ENCODE data around the gene NELFB. TPM values are rescaled to one million over a fixed set of nuclear protein-coding genes. Genes with fewer than 3 reads are reported as not detected.
"Not testable (repeated sequence)": the region's sequence is repeated elsewhere in the genome, so short reads cannot be mapped to it uniquely, and the experiment has no call there.

The NELFB gene
- total RNA-seq, 1 experiment from 2014 or later = 40.5 TPM

- Mint-ChIP-seq H3K9me3 (ENCODE audit: unreplicated experiment) (no peaks in the 10 kb centered on the region), H3K4me1 (ENCODE audit: insufficient read depth, unreplicated experiment) (peaks cover 15% of the 10 kb centered on the region), H3K36me3 (ENCODE audit: insufficient read depth, unreplicated experiment) (peaks cover 45% of the 10 kb centered on the region), H3K4me3 (ENCODE audit: unreplicated experiment) (peak overlapping the region; percentile 80), H3K27ac (ENCODE audit: low read depth, unreplicated experiment) (peak overlapping the region; percentile 94), H3K27me3 (ENCODE audit: insufficient read depth, unreplicated experiment) (no peaks in the 10 kb centered on the region)
- TSS peak; percentile 63 for BruUV-seq (replicated peaks)
- TF ChIP-seq, protein P1, sequence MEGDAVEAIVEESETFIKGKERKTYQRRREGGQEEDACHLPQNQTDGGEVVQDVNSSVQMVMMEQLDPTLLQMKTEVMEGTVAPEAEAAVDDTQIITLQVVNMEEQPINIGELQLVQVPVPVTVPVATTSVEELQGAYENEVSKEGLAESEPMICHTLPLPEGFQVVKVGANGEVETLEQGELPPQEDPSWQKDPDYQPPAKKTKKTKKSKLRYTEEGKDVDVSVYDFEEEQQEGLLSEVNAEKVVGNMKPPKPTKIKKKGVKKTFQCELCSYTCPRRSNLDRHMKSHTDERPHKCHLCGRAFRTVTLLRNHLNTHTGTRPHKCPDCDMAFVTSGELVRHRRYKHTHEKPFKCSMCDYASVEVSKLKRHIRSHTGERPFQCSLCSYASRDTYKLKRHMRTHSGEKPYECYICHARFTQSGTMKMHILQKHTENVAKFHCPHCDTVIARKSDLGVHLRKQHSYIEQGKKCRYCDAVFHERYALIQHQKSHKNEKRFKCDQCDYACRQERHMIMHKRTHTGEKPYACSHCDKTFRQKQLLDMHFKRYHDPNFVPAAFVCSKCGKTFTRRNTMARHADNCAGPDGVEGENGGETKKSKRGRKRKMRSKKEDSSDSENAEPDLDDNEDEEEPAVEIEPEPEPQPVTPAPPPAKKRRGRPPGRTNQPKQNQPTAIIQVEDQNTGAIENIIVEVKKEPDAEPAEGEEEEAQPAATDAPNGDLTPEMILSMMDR (IDR thresholded peaks at IDR 0.05; ENCODE audit: unreplicated experiment) = no peak
- POLR2A ChIA-PET = interaction anchor here (0.6 to 8.6 kb wide), 32 partner anchors 13 to 310 kb away, joined by 3 to 118 read pairs (median 4); partner anchors contain the start of genes ANAPC2, CYSRT1, MAN1B1 and MRPL41
- peak; percentile 71 for DNase-seq (ENCODE audit: unreplicated experiment)
- intact Hi-C loops (cut with micrococcal nuclease) = loop anchor here (2.0 kb wide), 1 partner anchor 53 kb away; the partner anchor contains the start of genes ANAPC2 and SSNA1
- CTCF ChIA-PET = interaction anchor here (0.5 to 1.4 kb wide), 7 partner anchors 13 to 182 kb away, joined by 3 to 5 read pairs (median 3); partner anchors contain the start of gene RNF224
Observed at GRCh38 chr9:137241490-137242268, 13.4 kb upstream of the NELFB start.

GRCh38 chr9:137242269-137243203 lies 12.6 kb upstream of the NELFB start:
- H3K27ac Mint-ChIP-seq (ENCODE audit: low read depth, unreplicated experiment) = peak overlapping the region; percentile 94
- POLR2A ChIA-PET = interaction anchor here (0.6 to 8.6 kb wide), 10 partner anchors 12 to 240 kb away, joined by 3 to 118 read pairs (median 3); partner anchors contain the start of genes ANAPC2, NELFB, SSNA1 and TPRN
- no peaks in the 10 kb centered on the region for H3K9me3 Mint-ChIP-seq (ENCODE audit: unreplicated experiment)
- peaks cover 15% of the 10 kb centered on the region for H3K4me1 Mint-ChIP-seq (ENCODE audit: insufficient read depth, unreplicated experiment)
- peak overlapping the region; percentile 80 for H3K4me3 Mint-ChIP-seq (ENCODE audit: unreplicated experiment)
- intact Hi-C loops (cut with micrococcal nuclease) = no loop called here
- peaks cover 45% of the 10 kb centered on the region for H3K36me3 Mint-ChIP-seq (ENCODE audit: insufficient read depth, unreplicated experiment)
- TF ChIP-seq, protein P1 (IDR thresholded peaks at IDR 0.05; ENCODE audit: unreplicated experiment) = no peak
- no TSS peak for BruUV-seq (replicated peaks)
- CTCF ChIA-PET = interaction anchor here (0.5 to 1.4 kb wide), 7 partner anchors 12 to 283 kb away, joined by 3 to 5 read pairs (median 3); partner anchors contain the start of gene RNF224
- no peaks in the 10 kb centered on the region for H3K27me3 Mint-ChIP-seq (ENCODE audit: insufficient read depth, unreplicated experiment)
- DNase-seq (ENCODE audit: unreplicated experiment) = no peak

GRCh38 chr9:137243266-137243625 lies 11.9 kb upstream of the NELFB start:
- BruUV-seq (replicated peaks); H3K9me3 Mint-ChIP-seq (ENCODE audit: unreplicated experiment); DNase-seq (ENCODE audit: unreplicated experiment); H3K27me3 Mint-ChIP-seq (ENCODE audit: insufficient read depth, unreplicated experiment); intact Hi-C loops (cut with micrococcal nuclease): not testable (repeated sequence)
- Mint-ChIP-seq H3K36me3 (ENCODE audit: insufficient read depth, unreplicated experiment) (peaks cover 45% of the 10 kb centered on the region), H3K4me1 (ENCODE audit: insufficient read depth, unreplicated experiment) (peaks cover 15% of the 10 kb centered on the region), H3K27ac (ENCODE audit: low read depth, unreplicated experiment) (peak overlapping the region; percentile 23), H3K4me3 (ENCODE audit: unreplicated experiment) (peak overlapping the region; percentile 80)
- CTCF ChIA-PET = interaction anchor here (0.9 to 1.4 kb wide), 2 partner anchors 16 to 24 kb away, joined by 3 to 5 read pairs; partner anchors contain the start of gene RNF224
- POLR2A ChIA-PET = interaction anchor here (1.2 to 8.6 kb wide), 3 partner anchors 12 to 239 kb away, joined by 4 to 118 read pairs (median 5); partner anchors contain the start of gene NELFB

DNA sequence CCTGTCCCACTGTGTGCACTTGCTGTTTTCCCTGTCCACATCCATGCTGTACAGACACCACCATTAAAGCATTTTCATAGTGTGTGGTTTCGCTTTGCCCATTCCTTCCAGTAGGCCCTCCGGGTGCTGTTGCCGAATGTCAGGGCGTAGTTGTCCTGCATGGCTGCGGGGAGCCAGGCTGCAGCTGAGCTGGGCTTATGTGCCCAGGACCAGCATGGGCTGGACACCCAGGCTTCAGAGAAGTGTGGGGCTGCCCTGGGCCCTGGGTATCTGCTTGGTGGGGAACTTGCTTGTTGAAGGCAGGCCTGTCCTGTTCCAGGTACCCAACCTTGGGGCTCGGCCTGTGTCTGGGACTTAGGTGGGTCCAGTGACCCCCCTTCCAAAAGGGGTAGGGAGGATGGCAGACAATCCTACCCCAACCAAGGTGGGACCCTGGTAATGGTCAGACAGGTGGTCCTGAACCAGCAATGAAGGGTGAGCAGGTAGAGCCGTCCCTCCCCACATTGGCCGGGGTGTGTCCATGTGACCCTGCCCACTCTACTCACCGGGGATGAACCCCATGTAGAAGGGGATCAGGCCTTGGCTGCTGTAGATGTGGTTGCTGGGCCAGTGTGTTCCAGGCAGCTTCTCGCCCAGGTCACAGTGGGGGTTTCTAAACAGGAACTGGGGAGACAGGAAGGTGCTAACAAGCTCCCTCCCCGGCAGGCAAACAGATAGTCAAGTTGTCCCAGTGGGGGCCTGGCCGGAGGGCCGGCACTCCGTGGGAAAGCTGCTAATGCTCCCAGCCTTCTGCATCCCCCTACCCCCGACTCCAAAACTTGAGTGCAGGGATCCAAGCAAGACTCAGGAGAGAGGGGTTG lies 11.3 kb upstream of the NELFB start:
- peak overlapping the region; percentile 80 for H3K4me3 Mint-ChIP-seq (ENCODE audit: unreplicated experiment)
- H3K4me1 Mint-ChIP-seq (ENCODE audit: insufficient read depth, unreplicated experiment) = peaks cover 15% of the 10 kb centered on the region
- ChIA-PET CTCF (interaction anchor here (0.6 to 1.3 kb wide), 3 partner anchors 10 to 179 kb away, joined by 3 to 11 read pairs (median 4); partner anchors contain the start of gene NELFB), POLR2A (interaction anchor here (0.6 to 8.6 kb wide), 2 partner anchors 11 to 200 kb away, joined by 3 to 118 read pairs; partner anchors contain the start of gene NELFB)
- H3K27me3 Mint-ChIP-seq (ENCODE audit: insufficient read depth, unreplicated experiment) = no peaks in the 10 kb centered on the region
- peak overlapping the region; percentile 23 for H3K27ac Mint-ChIP-seq (ENCODE audit: low read depth, unreplicated experiment)
- intact Hi-C loops (cut with micrococcal nuclease) = no loop called here
- H3K9me3 Mint-ChIP-seq (ENCODE audit: unreplicated experiment) = no peaks in the 10 kb centered on the region
- DNase-seq (ENCODE audit: unreplicated experiment) = peak; percentile 38
- TF ChIP-seq, protein P1 (IDR thresholded peaks at IDR 0.05; ENCODE audit: unreplicated experiment) = no peak
- BruUV-seq (replicated peaks) = no TSS peak
- peaks cover 45% of the 10 kb centered on the region for H3K36me3 Mint-ChIP-seq (ENCODE audit: insufficient read depth, unreplicated experiment)
